ENCODE measurements around the gene GNAT3.

The GNAT3 gene

GRCh38 chr7:80415114-80415513 lies 96.8 kb downstream of the GNAT3 start:
- no peak for DNase-seq

GRCh38 chr7:80414331-80414730 lies 97.5 kb downstream of the GNAT3 start:
- no peak for DNase-seq

GRCh38 chr7:80413383-80413945 lies 98.4 kb downstream of the GNAT3 start:
- no peak for DNase-seq

- no peak for DNase-seq
Measured at GRCh38 chr7:80412842-80413241, 99.0 kb downstream of the GNAT3 start.

- no peak for DNase-seq
Measured at GRCh38 chr7:80411621-80412020, 100.2 kb downstream of the GNAT3 start.

- no peak for DNase-seq
Measured at GRCh38 chr7:80410081-80410480, 101.8 kb downstream of the GNAT3 start.

All from stimulated activated CD8-positive, alpha-beta memory T cell treated with anti-CD3 and anti-CD28 coated beads, Interleukin-4, amount 100 ng/mL, for 48 hours (primary cell).